PC-3 (cell line): Measurements from ENCODE around the gene TSPAN12. TPM values are rescaled to one million over a fixed set of nuclear protein-coding genes. Genes with fewer than 3 reads are reported as not detected.

Experiments
- ATAC-seq: fragments of 200-7000 bp; cut with Tn5 transposase; 2 replicates; pipeline ENCODE4 v1.9.1; 2020; ENCODE audit warnings: mild to moderate bottlenecking, moderate library complexity
- BruUV-seq: library from RNA; stranded (reverse); fragments of 400-500 nt; replicated peaks from 2 replicates; lab custom pipeline; 2021; lab: Mats Ljungman, UMichigan
- CTCF ChIA-PET: fragments of 300-600 bp; sonication (Branson Sonifier 250); formaldehyde crosslinking; loops from one replicate; lab custom pipeline; 2022; ENCODE audit warnings: antibody characterized with exemption; lab: Charles Lee
- POLR2A ChIA-PET: fragments of 300-600 bp; sonication (Branson Sonifier 250); formaldehyde crosslinking; loops from one replicate; lab custom pipeline; 2022; ENCODE audit warnings: antibody characterized with exemption; ENCODE audit not compliant: unreplicated experiment; lab: Charles Lee
- DNase-seq: peaks from one replicate; pipeline ENCODE4 v3.0.0-alpha.2; 2015
- H2AFZ ChIP-seq: fragments of 300-600 bp; sonication (generic); 2 replicates; pipeline ENCODE4 v1.6.0; 2016; ENCODE audit warnings: antibody characterized with exemption, low read length
- H3F3A ChIP-seq: fragments of 300-600 bp; sonication (generic); one replicate; pipeline ENCODE4 v1.6.0; 2017; ENCODE audit warnings: antibody characterized with exemption, low read length, control low read depth, mild to moderate bottlenecking; ENCODE audit not compliant: unreplicated experiment
- H3K27ac ChIP-seq: fragments of 300-600 bp; sonication (generic); 2 replicates; pipeline ENCODE4 v1.5.1; 2016; ENCODE audit warnings: mild to moderate bottlenecking, low read length
- H3K27me3 ChIP-seq: fragments of 300-600 bp; sonication (generic); 2 replicates; pipeline ENCODE4 v1.6.1; 2016; ENCODE audit warnings: low read length, mixed read lengths
- H3K36me3 ChIP-seq: fragments of 300-600 bp; sonication (generic); 2 replicates; pipeline ENCODE4 v1.6.1; 2016; ENCODE audit warnings: low read depth, mixed run types, low read length, mixed read lengths
- H3K4me1 ChIP-seq: fragments of 300-600 bp; sonication (generic); 2 replicates; pipeline ENCODE4 v1.5.1; 2016; ENCODE audit warnings: low read length; ENCODE audit not compliant: insufficient read depth
- H3K4me2 ChIP-seq: fragments of 300-600 bp; sonication (generic); 2 replicates; pipeline ENCODE4 v1.6.0; 2016; ENCODE audit warnings: low read length
- H3K4me3 ChIP-seq: fragments of 300-600 bp; sonication (generic); 2 replicates; pipeline ENCODE4 v1.5.1; 2016; ENCODE audit warnings: mild to moderate bottlenecking, low read length, mixed read lengths
- H3K79me2 ChIP-seq: fragments of 300-600 bp; sonication (generic); 2 replicates; pipeline ENCODE4 v1.6.1; 2017; ENCODE audit warnings: low read length, mixed read lengths
- H3K9ac ChIP-seq: fragments of 300-600 bp; sonication (generic); 2 replicates; pipeline ENCODE4 v1.6.0; 2016; ENCODE audit warnings: mild to moderate bottlenecking, low read length
- H3K9me2 ChIP-seq: fragments of 300-600 bp; sonication (generic); replicated peaks from 2 replicates; pipeline ENCODE4 v1.6.1; 2016; ENCODE audit warnings: mixed run types, low read length, mixed read lengths
- H3K9me3 ChIP-seq: fragments of 300-600 bp; sonication (generic); 2 replicates; pipeline ENCODE4 v1.6.1; 2016; ENCODE audit warnings: low read length, mixed read lengths
- H4K20me1 ChIP-seq: fragments of 300-600 bp; sonication (generic); 2 replicates; pipeline ENCODE4 v1.6.1; 2016; ENCODE audit warnings: low read length, mixed read lengths
- CTCF ChIP-seq: fragments of 300-600 bp; sonication (generic); conservative IDR thresholded peaks from 2 replicates; pipeline ENCODE4 v1.5.1; 2017; ENCODE audit warnings: antibody characterized with exemption, low read depth, mild to moderate bottlenecking, low read length
- EZH2 ChIP-seq: fragments of 300-600 bp; sonication (generic); IDR thresholded peaks from one replicate; pipeline ENCODE4 v1.6.1; 2017; ENCODE audit warnings: antibody characterized with exemption, mild to moderate bottlenecking, low read length; ENCODE audit not compliant: unreplicated experiment
- EZH2phosphoT487 ChIP-seq: fragments of 300-600 bp; sonication (generic); IDR thresholded peaks from 2 replicates; pipeline ENCODE4 v1.6.1; 2018; ENCODE audit warnings: mild to moderate bottlenecking, antibody characterized with exemption, low read length, borderline replicate concordance
- intact Hi-C: fragments of 100-400 bp; cut with micrococcal nuclease; formaldehyde crosslinking; loops from 2 replicates; pipeline ENCODE4 v1.9.0; 2023
- total RNA-seq: library from RNA; depleted of rRNA; stranded (reverse); fragments of >200 nt; gene quantifications from 2 replicates; pipeline ENCODE4 v1.2.3, GENCODE V29; 2014; rRNA removed

The TSPAN12 gene
- total RNA-seq, 1 experiment from 2014 or later = 8.3 TPM

- DNase-seq (no peak), ATAC-seq (peak; percentile 29; the same call in 1 of the 2 replicates)
- ChIA-PET POLR2A (no interaction called here), CTCF (no interaction called here)
- intact Hi-C loops = loop anchor here (5.0 kb wide), 1 partner anchor 211 kb away; the partner anchor contains the start of gene ING3
- no peaks in the 10 kb centered on the region for H3K9me2 ChIP-seq
- H3K79me2 ChIP-seq = no peaks in the 10 kb centered on the region
- no peak overlapping the region for H3K27ac ChIP-seq
- H3K9ac ChIP-seq = no peak overlapping the region
- H3K9me3 ChIP-seq = no peaks in the 10 kb centered on the region
- H3F3A ChIP-seq = no peaks in the 10 kb centered on the region
- H3K36me3 ChIP-seq = no peaks in the 10 kb centered on the region
- no peak for TF ChIP-seq EZH2
- TF ChIP-seq EZH2phosphoT487 = no peak
- no peak for TF ChIP-seq CTCF
- H3K27me3 ChIP-seq = no peaks in the 10 kb centered on the region
- BruUV-seq = no TSS peak
- no peaks in the 10 kb centered on the region for H4K20me1 ChIP-seq
- no peak overlapping the region for H3K4me3 ChIP-seq
- H3K4me1 ChIP-seq = peaks cover 18% of the 10 kb centered on the region
- H2AFZ ChIP-seq = 0 out of 2 replicates have a peak overlapping the region, but pooled peaks have one; percentile 38
- H3K4me2 ChIP-seq = peak overlapping the region; percentile 38; the same call in 1 of the 2 replicates
Measured at GRCh38 chr7:120741371-120742042, 116.4 kb downstream of the TSPAN12 start.

DNA sequence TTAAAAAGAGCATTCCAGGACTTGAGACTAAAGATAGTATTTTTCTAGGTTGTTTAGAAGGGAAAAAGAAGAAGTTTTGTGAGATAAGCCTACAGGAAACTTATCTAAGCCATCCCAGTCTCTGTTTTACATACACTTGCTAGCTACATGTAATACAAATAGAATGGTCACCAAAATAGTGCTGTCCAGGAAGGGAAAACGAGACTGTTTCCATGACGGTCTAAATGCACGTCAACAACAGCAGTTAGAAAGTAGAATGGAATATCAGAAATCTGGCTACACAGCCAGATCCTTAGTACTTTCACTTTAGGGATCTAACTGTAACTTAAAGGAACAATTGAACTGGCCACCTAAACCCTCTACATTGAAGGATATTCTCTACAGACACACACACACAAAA lies 117.6 kb downstream of the TSPAN12 start:
- Histone ChIP-seq H3K9ac (no peak overlapping the region), H3K27ac (no peak overlapping the region), H3F3A (no peaks in the 10 kb centered on the region), H2AFZ (peak overlapping the region; percentile 32; the same call in 1 of the 2 replicates), H3K4me3 (no peak overlapping the region), H3K4me2 (no peak overlapping the region), H4K20me1 (no peaks in the 10 kb centered on the region), H3K27me3 (no peaks in the 10 kb centered on the region), H3K79me2 (no peaks in the 10 kb centered on the region), H3K9me3 (no peaks in the 10 kb centered on the region), H3K9me2 (no peaks in the 10 kb centered on the region), H3K4me1 (peaks cover 18% of the 10 kb centered on the region), H3K36me3 (no peaks in the 10 kb centered on the region)
- ATAC-seq = no peak
- no TSS peak for BruUV-seq
- ChIA-PET CTCF (no interaction called here), POLR2A (no interaction called here)
- no peak for DNase-seq
- no peak for TF ChIP-seq CTCF
- TF ChIP-seq EZH2 = no peak
- no peak for TF ChIP-seq EZH2phosphoT487
- intact Hi-C loops = loop anchor here (5.0 kb wide), 1 partner anchor 212 kb away; the partner anchor contains the start of gene ING3

GRCh38 chr7:120738816-120739215 lies 119.1 kb downstream of the TSPAN12 start:
- CTCF ChIA-PET = no interaction called here
- DNase-seq (no peak), ATAC-seq (no peak)
- Histone ChIP-seq H3K9me3 (no peaks in the 10 kb centered on the region), H3K9me2 (no peaks in the 10 kb centered on the region), H3K9ac (no peak overlapping the region), H3K27ac (no peak overlapping the region), H3K4me3 (no peak overlapping the region), H2AFZ (no peak overlapping the region), H3K4me1 (peaks cover 17% of the 10 kb centered on the region), H4K20me1 (no peaks in the 10 kb centered on the region), H3K27me3 (no peaks in the 10 kb centered on the region), H3K79me2 (no peaks in the 10 kb centered on the region), H3K36me3 (no peaks in the 10 kb centered on the region), H3K4me2 (no peak overlapping the region), H3F3A (no peaks in the 10 kb centered on the region)
- BruUV-seq = no TSS peak
- intact Hi-C loops = no loop called here
- POLR2A ChIA-PET = no interaction called here
- no peak for TF ChIP-seq EZH2
- TF ChIP-seq EZH2phosphoT487 = no peak

Other genes starting within 250 kb of the TSPAN12 start
- 12.4 and 12.8 TPM in 2 replicates for gene ING3, start 92.6 kb upstream of the TSPAN12 start, total RNA-seq
- gene CPED1, start 130.6 kb upstream of the TSPAN12 start, total RNA-seq = 1.8 and 2.2 TPM in 2 replicates